PFSK-1 (cell line): Measurements from ENCODE around the gene GPR32. TPM values are rescaled to one million over a fixed set of nuclear protein-coding genes. Genes with fewer than 3 reads are reported as not detected.
"Not testable (repeated sequence)": the region's sequence is repeated elsewhere in the genome, so short reads cannot be mapped to it uniquely, and the experiment has no call there.

Experiments
- FOXP2 ChIP-seq: optimal IDR thresholded peaks from 2 replicates; pipeline ENCODE3; 2011; ENCODE audit warnings: borderline replicate concordance, control low read depth, inconsistent platforms; ENCODE audit not compliant: insufficient read depth; ENCODE audit errors: extremely low read length, extremely low read depth
- POLR2AphosphoS5 ChIP-seq: IDR thresholded peaks from 2 replicates; pipeline ENCODE4 v1.6.1; 2012; ENCODE audit warnings: low read depth, mild to moderate bottlenecking, control low read depth, low read length, moderate library complexity
- REST ChIP-seq, 2 experiments: IDR thresholded peaks; 2 replicates each; pipeline versions ENCODE4 v1.6.1 to v1.8.0; 2011 to 2012; ENCODE audit warnings: low read depth in 2 of 2, low read length in 2 of 2, control low read depth in 1 of 2, inconsistent platforms in 1 of 2, mild to moderate bottlenecking in 1 of 2, moderate library complexity in 1 of 2; ENCODE audit not compliant: insufficient read depth in 1 of 2
- SIN3A ChIP-seq: IDR thresholded peaks from 2 replicates; pipeline ENCODE4 v1.6.1; 2012; ENCODE audit warnings: mild to moderate bottlenecking, low read length, moderate library complexity, borderline replicate concordance; ENCODE audit not compliant: insufficient read depth
- TAF1 ChIP-seq: IDR thresholded peaks from 2 replicates; pipeline ENCODE4 v1.6.1; 2012; ENCODE audit warnings: low read length, control low read depth, borderline replicate concordance; ENCODE audit not compliant: insufficient read depth
- polyA plus RNA-seq: library from polyadenylated mRNA; unstranded; fragments of >200 nt; gene quantifications from one replicate; pipeline ENCODE4 v1.2.1, GENCODE V29; 2012; ENCODE audit warnings: low read depth, missing spikeins; ENCODE audit not compliant: insufficient read length

The GPR32 gene
- not detected for polyA plus RNA-seq

GRCh38 chr19:50770164-50770563 lies at the start of gene GPR32:
TSS of gene GPR32 (plus strand) at chr19:50770464. CDS start at chr19:50770601, 137 bp downstream.
- not testable (repeated sequence) for TF ChIP-seq REST (IDR thresholded peaks at IDR 0.05; ENCODE audit: insufficient read depth in 1 of 2, low read depth in 2 of 2, low read length in 2 of 2); FOXP2; TAF1

DNA sequence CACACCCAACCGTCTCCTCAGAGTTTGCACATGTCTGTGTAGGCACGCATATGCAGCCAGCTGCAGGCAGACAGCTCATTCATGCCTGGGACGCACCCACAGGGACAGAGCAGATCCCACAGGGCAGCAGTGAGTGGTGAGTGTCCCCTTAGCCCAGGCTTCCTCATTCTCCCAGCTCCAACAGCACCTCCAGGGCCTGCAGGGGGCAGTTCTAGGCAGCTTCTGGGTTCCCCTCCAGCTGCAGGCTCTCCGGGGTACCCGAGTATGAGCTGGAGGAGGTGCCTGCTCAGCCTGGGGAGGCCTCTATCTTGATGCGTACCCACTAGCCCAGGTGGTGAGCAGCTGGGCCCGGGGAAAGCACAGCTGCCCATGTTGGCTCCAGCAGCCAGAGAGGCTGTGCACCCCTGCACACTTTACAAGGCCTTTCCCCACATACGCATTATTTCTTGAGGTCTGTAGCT lies 49.3 kb upstream of the GPR32 start:
- TF ChIP-seq REST (IDR thresholded peaks at IDR 0.05; ENCODE audit: insufficient read depth in 1 of 2, low read depth in 2 of 2, low read length in 2 of 2), result no peak

DNA sequence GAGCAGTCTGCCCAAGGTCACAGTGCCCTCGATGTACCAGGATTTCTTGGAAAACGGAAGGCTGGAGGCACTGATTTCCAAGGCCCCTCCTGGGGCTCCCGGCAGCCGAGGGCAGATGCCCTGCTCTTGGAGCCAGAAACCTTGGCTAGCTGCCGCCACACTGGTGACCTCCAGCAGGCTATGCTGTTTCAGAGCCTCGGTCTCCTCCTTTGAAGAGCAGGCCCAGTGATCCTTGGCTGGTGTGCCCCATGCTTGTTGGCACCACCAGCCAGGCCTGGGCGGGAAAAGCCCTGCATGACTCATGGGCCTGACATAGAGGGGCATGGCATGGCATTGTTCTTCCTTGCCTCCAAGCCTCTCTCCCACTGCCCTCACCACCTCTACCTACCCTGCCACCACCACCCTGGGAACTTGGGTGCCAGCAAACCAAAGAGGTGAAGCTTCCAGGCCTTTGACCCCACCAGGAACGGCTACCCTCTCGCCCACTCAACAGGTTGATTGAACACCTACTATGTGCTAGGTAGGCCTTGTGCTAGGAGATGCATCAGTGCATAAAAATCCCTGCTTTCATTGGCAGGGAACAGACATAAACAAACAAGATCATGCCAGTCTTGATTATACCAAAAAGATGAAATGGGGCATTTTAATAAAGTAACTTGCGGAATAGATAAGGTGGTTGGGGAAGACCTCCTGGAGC lies 48.7 kb upstream of the GPR32 start:
- TF ChIP-seq SIN3A, result no peak
- no peak for TF ChIP-seq TAF1
- TF ChIP-seq FOXP2, result no peak
- TF ChIP-seq POLR2AphosphoS5, result no peak
- no peak for TF ChIP-seq REST (IDR thresholded peaks at IDR 0.05; ENCODE audit: insufficient read depth in 1 of 2, low read depth in 2 of 2, low read length in 2 of 2)

DNA sequence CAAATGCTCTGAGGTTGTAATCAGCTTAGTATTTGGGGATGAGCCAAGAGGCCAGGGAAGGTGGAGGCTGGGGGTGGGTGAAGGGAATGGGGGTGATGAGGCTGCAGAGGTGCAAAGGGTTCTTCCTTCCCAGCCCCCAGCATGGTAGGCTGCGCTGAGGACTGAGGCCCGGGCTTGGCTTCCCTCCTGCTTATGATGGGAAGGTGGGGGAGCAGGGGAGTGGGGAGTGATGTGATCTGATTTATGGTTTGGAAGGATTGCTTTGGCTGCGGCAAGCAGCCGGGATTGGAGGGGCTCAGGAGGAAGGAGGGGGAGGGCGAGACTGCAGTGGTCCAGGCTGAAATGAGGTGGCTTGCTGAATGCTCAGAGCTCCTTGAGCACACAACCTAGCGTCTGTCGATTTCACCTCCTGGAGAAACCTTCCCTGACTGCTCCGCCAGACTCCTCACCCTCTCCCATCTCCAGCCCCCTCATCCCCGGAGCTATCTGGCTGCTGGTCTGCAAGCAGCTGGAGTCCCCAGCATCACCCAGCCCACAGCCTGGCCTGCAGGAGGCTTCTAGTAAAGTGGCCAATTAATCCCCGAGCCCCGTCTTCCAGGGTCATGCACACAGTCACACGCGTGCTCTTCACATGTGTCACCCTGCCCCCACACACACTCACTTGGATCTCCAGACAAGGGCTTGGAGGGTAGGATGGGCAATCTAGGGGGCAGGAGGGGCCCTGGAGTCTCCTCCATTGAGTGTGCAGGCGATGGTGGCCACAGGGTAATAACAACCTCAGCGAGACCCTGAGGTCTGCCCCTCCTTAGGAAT lies 47.9 kb upstream of the GPR32 start:
- TF ChIP-seq TAF1, result no peak
- TF ChIP-seq SIN3A, result no peak
- TF ChIP-seq FOXP2, result no peak

- peak; percentile 35; the same call in 1 of the 2 replicates for TF ChIP-seq POLR2AphosphoS5
- no peak for TF ChIP-seq SIN3A
- TF ChIP-seq TAF1, result 0 out of 2 replicates have a peak, but pooled peaks have one; percentile 18
Measured at GRCh38 chr19:50723069-50723468, 47.2 kb upstream of the GPR32 start, which contains the start of gene CLEC11A. TSS of gene CLEC11A (plus strand) at chr19:50723364. CDS start at chr19:50723526, 162 bp downstream.
